ENCODE results near the gene NAP1L4. TPM values are rescaled to one million over a fixed set of nuclear protein-coding genes. Genes with fewer than 3 reads are reported as not detected.
A peak's percentile ranks its signal among the peaks of the same experiment; 100 is the strongest.

The NAP1L4 gene
- total and polyA plus RNA-seq, 4 donors, result 56.3 to 191 (median 77.3) TPM

- ATAC-seq (ENCODE audit: insufficient read depth, low FRiP score) (peak; percentile 56), DNase-seq (peak in 2 of 3 donors; percentile 37 to 57)
- H3K4me3 ChIP-seq, result no peak overlapping the region
- WGBS, 2 donors, result 33 to 43% methylated on average over 12 of the region's 12 CpGs
- peaks cover 0 to 23% (median 8%) of the 10 kb centered on the region in 5 donors for H3K4me1 ChIP-seq (ENCODE audit: control insufficient read depth in 5 of 5, insufficient read depth in 5 of 5, low read length in 5 of 5)
- H3K36me3 ChIP-seq (ENCODE audit: control insufficient read depth in 4 of 4, insufficient read depth in 4 of 4, low read length in 4 of 4), result no peaks in the 10 kb centered on the region
- peaks cover 0 to under 1% (median 0%) of the 10 kb centered on the region in 3 donors for H3K27me3 ChIP-seq (ENCODE audit: control insufficient read depth in 3 of 3, insufficient read depth in 3 of 3, low read length in 2 of 3)
- H3K9me3 ChIP-seq (ENCODE audit: control insufficient read depth in 4 of 4, insufficient read depth in 3 of 4, low read length in 3 of 4), result no peaks in the 10 kb centered on the region
- TF ChIP-seq CTCF (IDR thresholded peaks at IDR 0.05; ENCODE audit: control extremely low read depth, extremely low read depth), result no peak
- H3K27ac ChIP-seq (ENCODE audit: low read depth in 1 of 2, low read length in 1 of 2), result peak overlapping the region in 1 of 2 donors; percentile 91
- no peak overlapping the region for H3K9ac ChIP-seq (ENCODE audit: insufficient read depth in 1 of 2, low read length in 2 of 2)
Observed at GRCh38 chr11:2898366-2899079, 93.6 kb downstream of the NAP1L4 start.

GRCh38 chr11:2897048-2897447 lies 95.1 kb downstream of the NAP1L4 start:
- Histone ChIP-seq H3K27ac (ENCODE audit: low read depth in 1 of 2, low read length in 1 of 2) (no peak overlapping the region), H3K9me3 (ENCODE audit: control insufficient read depth in 4 of 4, insufficient read depth in 3 of 4, low read length in 3 of 4) (no peaks in the 10 kb centered on the region), H3K36me3 (ENCODE audit: control insufficient read depth in 4 of 4, insufficient read depth in 4 of 4, low read length in 4 of 4) (no peaks in the 10 kb centered on the region), H3K4me3 (no peak overlapping the region), H3K9ac (ENCODE audit: insufficient read depth in 1 of 2, low read length in 2 of 2) (no peak overlapping the region), H3K4me1 (ENCODE audit: control insufficient read depth in 5 of 5, insufficient read depth in 5 of 5, low read length in 5 of 5) (peaks cover 0 to 31% (median 8%) of the 10 kb centered on the region in 5 donors), H3K27me3 (ENCODE audit: control insufficient read depth in 3 of 3, insufficient read depth in 3 of 3, low read length in 2 of 3) (no peaks in the 10 kb centered on the region)
- no peak for DNase-seq
- no peak for ATAC-seq (ENCODE audit: insufficient read depth, low FRiP score)
- no peak for TF ChIP-seq CTCF (IDR thresholded peaks at IDR 0.05; ENCODE audit: control extremely low read depth, extremely low read depth)
- 95 to 96% methylated on average over 6 of the region's 6 CpGs for WGBS, 2 donors

GRCh38 chr11:2896047-2896446 lies 96.1 kb downstream of the NAP1L4 start:
- H3K36me3 ChIP-seq (ENCODE audit: control insufficient read depth in 4 of 4, insufficient read depth in 4 of 4, low read length in 4 of 4), result no peaks in the 10 kb centered on the region
- H3K4me1 ChIP-seq (ENCODE audit: control insufficient read depth in 5 of 5, insufficient read depth in 5 of 5, low read length in 5 of 5), result peaks cover 0 to 27% (median 9%) of the 10 kb centered on the region in 5 donors
- ATAC-seq (ENCODE audit: insufficient read depth, low FRiP score), result no peak

More at GRCh38 chr11:2896047-2896446, 96.1 kb downstream of the NAP1L4 start:
- no peak overlapping the region for H3K9ac ChIP-seq (ENCODE audit: insufficient read depth in 1 of 2, low read length in 2 of 2)
- no peak overlapping the region for H3K4me3 ChIP-seq
- DNase-seq, result no peak
- 86 to 92% methylated on average over 9 of the region's 9 CpGs for WGBS, 2 donors
- no peaks in the 10 kb centered on the region for H3K9me3 ChIP-seq (ENCODE audit: control insufficient read depth in 4 of 4, insufficient read depth in 3 of 4, low read length in 3 of 4)
- TF ChIP-seq CTCF (IDR thresholded peaks at IDR 0.05; ENCODE audit: control extremely low read depth, extremely low read depth), result no peak
- H3K27ac ChIP-seq (ENCODE audit: low read depth in 1 of 2, low read length in 1 of 2), result no peak overlapping the region
- H3K27me3 ChIP-seq (ENCODE audit: control insufficient read depth in 3 of 3, insufficient read depth in 3 of 3, low read length in 2 of 3), result no peaks in the 10 kb centered on the region

Small RNA genes lying within 50 kb of the gene (small RNA-seq; reads per million reads assigned to genes)
- gene SNORA54 (ENCODE audit: low replicate concordance), result 25.3 reads per million, percentile 97 among the genes with 10 or more reads in this experiment

Other genes with a start within 250 kb of the NAP1L4 start
- 100 to 1,000 TPM in 1 of 2 donors, 10 to 100 TPM in 1; 29.7 to 123 TPM for gene CDKN1C, start 106.6 kb downstream of the NAP1L4 start, total RNA-seq
- 10 to 100 TPM in 1 of 2 donors, 1 to 10 TPM in 1; 9.9 to 24.0 TPM for gene CDKN1C, start 106.6 kb downstream of the NAP1L4 start, polyA plus RNA-seq
- 10 to 100 TPM in 1 of 2 donors, under 1 TPM in 1; 0.60 to 22.0 TPM for gene PHLDA2, start 62.9 kb downstream of the NAP1L4 start, total RNA-seq
- gene PHLDA2, start 62.9 kb downstream of the NAP1L4 start, polyA plus RNA-seq, result 10 to 100 TPM; 24.1 to 49.2 TPM
- 10 to 100 TPM; 27.3 to 62.3 TPM for gene CARS1, start 65.1 kb upstream of the NAP1L4 start, total RNA-seq
- 10 to 100 TPM; 30.4 to 45.0 TPM for gene CARS1, start 65.1 kb upstream of the NAP1L4 start, polyA plus RNA-seq
- gene OSBPL5, start 173.0 kb upstream of the NAP1L4 start, total RNA-seq, result 10 to 100 TPM; 34.2 to 51.5 TPM
- gene OSBPL5, start 173.0 kb upstream of the NAP1L4 start, polyA plus RNA-seq, result 10 to 100 TPM; 15.2 to 22.5 TPM
- not detected for gene MRGPRG, start 226.5 kb upstream of the NAP1L4 start, total RNA-seq
- not detected for gene MRGPRG, start 226.5 kb upstream of the NAP1L4 start, polyA plus RNA-seq
- gene MRGPRE, start 240.1 kb upstream of the NAP1L4 start, total RNA-seq, result under 1 TPM in 1 of 2 donors, not detected in 1; 0.18 TPM
- gene MRGPRE, start 240.1 kb upstream of the NAP1L4 start, polyA plus RNA-seq, result under 1 TPM; 0.03 to 0.16 TPM